HepG2 (cell line): ENCODE results near the gene RAMP3. TPM values are rescaled to one million over a fixed set of nuclear protein-coding genes. Genes with fewer than 3 reads are reported as not detected.

ENCODE experiments used
- ATAC-seq: fragments of 200-7000 bp; cut with Tn5 transposase; 3 replicates; pipeline ENCODE4 v1.9.1; 2020; ENCODE audit warnings: mild to moderate bottlenecking, moderate library complexity
- BruUV-seq: library from RNA; stranded (reverse); fragments of 400-500 nt; replicated peaks from 2 replicates; lab custom pipeline; 2021; lab: Mats Ljungman, UMichigan
- CTCF ChIA-PET: fragments of 300-600 bp; formaldehyde crosslinking; extraction: SDS; loops from one replicate; lab custom pipeline; 2021; ENCODE audit warnings: low total read pairs, inconsistent platforms, low intra/inter-chr PET ratio; lab: Yijun Ruan, JAX
- POLR2A ChIA-PET: fragments of 350-600 bp; sonication (Branson Sonifier 250); formaldehyde crosslinking; loops from one replicate; lab custom pipeline; 2020; ENCODE audit warnings: antibody characterized with exemption, inconsistent platforms; lab: Yijun Ruan, JAX
- DNase-seq: peaks from one replicate; pipeline ENCODE4 v3.0.0-alpha.2; 2015; ENCODE audit warnings: low spot score
- FAIRE-seq: peaks from 3 replicates; lab custom pipeline; 2011; peaks lifted over from hg19 to GRCh38; lab: Jason Lieb, UNC
- H2AFZ ChIP-seq: one replicate; pipeline ENCODE4 v1.6.1; 2011; ENCODE audit warnings: low read length, inconsistent platforms
- H3K27ac ChIP-seq: fragments of 300-600 bp; 3 replicates; pipeline ENCODE4 v1.8.0; 2011; ENCODE audit warnings: mixed run types, mild to moderate bottlenecking, mixed read lengths, low read length, inconsistent platforms; ENCODE audit not compliant: insufficient read depth; ENCODE audit errors: extremely low read length
- H3K27me3 ChIP-seq, 2 experiments: fragments of 200-600 bp in 1 of 2; 2 replicates in 1 of 2; 3 replicates in 1 of 2; pipeline versions ENCODE4 v1.6.0 to v1.8.0; 2011; ENCODE audit warnings: low read length in 2 of 2, mild to moderate bottlenecking in 2 of 2, moderate library complexity in 2 of 2, inconsistent platforms in 1 of 2; ENCODE audit not compliant: insufficient read depth in 2 of 2, control insufficient read depth in 1 of 2
- H3K36me3 ChIP-seq, 2 experiments: fragments of 200-600 bp in 1 of 2; replicated peaks in 1 of 2; 2 replicates in 1 of 2; 3 replicates in 1 of 2; pipeline versions ENCODE4 v1.5.1 to v1.8.0; 2011; ENCODE audit warnings: low read length in 2 of 2, inconsistent platforms in 1 of 2; ENCODE audit not compliant: insufficient read depth in 2 of 2, control insufficient read depth in 1 of 2
- H3K4me1 ChIP-seq: 2 replicates; pipeline ENCODE4 v1.5.1; 2012; ENCODE audit warnings: low read length, inconsistent platforms; ENCODE audit not compliant: insufficient read depth
- H3K4me2 ChIP-seq: 2 replicates; pipeline ENCODE4 v1.6.0; 2011; ENCODE audit warnings: low read depth, low read length, inconsistent platforms
- H3K4me3 ChIP-seq, 3 experiments: fragments of 200-600 bp in 1 of 3; sonication (generic), shearing (Covaris generic) in 1 of 3; replicated peaks in 1 of 3; 2 replicates each; pipeline ENCODE4 v1.5.1; 2011 to 2016; ENCODE audit warnings: low read length in 3 of 3, inconsistent platforms in 2 of 3, low read depth in 2 of 3, mild to moderate bottlenecking in 2 of 3, control low read depth in 1 of 3, mixed read lengths in 1 of 3; ENCODE audit not compliant: insufficient read depth in 1 of 3
- H3K79me2 ChIP-seq: one replicate; pipeline ENCODE4 v1.6.1; 2011; ENCODE audit warnings: low read length, inconsistent platforms; ENCODE audit not compliant: insufficient read depth
- H3K9ac ChIP-seq: 2 replicates; pipeline ENCODE4 v1.6.0; 2011; ENCODE audit warnings: mild to moderate bottlenecking, low read depth, low read length, inconsistent platforms; ENCODE audit not compliant: insufficient read depth
- H3K9me3 ChIP-seq: 2 replicates; pipeline ENCODE4 v1.5.1; 2012; ENCODE audit warnings: mild to moderate bottlenecking, low read length
- H4K20me1 ChIP-seq: 2 replicates; pipeline ENCODE4 v1.6.0; 2011; ENCODE audit warnings: inconsistent platforms, mild to moderate bottlenecking, low read length, moderate library complexity; ENCODE audit not compliant: insufficient read depth
- ARNT2 ChIP-seq: sonication (generic); formaldehyde crosslinking; IDR thresholded peaks from 2 replicates; pipeline ENCODE4 v1.8.0; 2022; ENCODE audit warnings: mild to moderate bottlenecking, low read depth, missing genetic modification reagents, moderate library complexity
- ATF1 ChIP-seq: IDR thresholded peaks from 2 replicates; pipeline ENCODE4 v1.6.1; 2016; ENCODE audit warnings: mild to moderate bottlenecking, control low read depth
- CC2D1A ChIP-seq: sonication (generic); formaldehyde crosslinking; IDR thresholded peaks from 2 replicates; pipeline ENCODE4 v1.8.1; 2023; ENCODE audit warnings: mild to moderate bottlenecking, missing genetic modification reagents
- CEBPG ChIP-seq: IDR thresholded peaks from 2 replicates; pipeline ENCODE4 v1.6.1; 2016
- GATAD1 ChIP-seq: IDR thresholded peaks from 2 replicates; pipeline ENCODE4 v1.6.1; 2016; ENCODE audit warnings: missing genetic modification reagents, missing compliant biosample characterization
- HINFP ChIP-seq: sonication (generic); formaldehyde crosslinking; IDR thresholded peaks from 2 replicates; pipeline ENCODE4 v1.4.0; 2020; ENCODE audit warnings: low read depth, mild to moderate bottlenecking, missing genetic modification reagents
- HNRNPH1 ChIP-seq: fragments of 200-400 bp; formaldehyde crosslinking; optimal IDR thresholded peaks from 2 replicates; pipeline ENCODE3; 2017; ENCODE audit warnings: mild to moderate bottlenecking, low read depth, low read length
- HOXA7 ChIP-seq: sonication (generic); formaldehyde crosslinking; IDR thresholded peaks from 2 replicates; pipeline ENCODE4 v1.8.1; 2022; ENCODE audit warnings: mild to moderate bottlenecking, missing genetic modification reagents, moderate library complexity
- JUND ChIP-seq: sonication (generic); formaldehyde crosslinking; IDR thresholded peaks from 2 replicates; pipeline ENCODE4 v1.8.0; 2022; ENCODE audit warnings: mild to moderate bottlenecking, missing genetic modification reagents
- NFRKB ChIP-seq: fragments of 450-650 bp; IDR thresholded peaks from 2 replicates; pipeline ENCODE4 v1.6.1; 2017
- RNF2 ChIP-seq: fragments of 450-650 bp; conservative IDR thresholded peaks from 2 replicates; pipeline ENCODE4 v1.6.1; 2016; ENCODE audit warnings: low read depth
- SATB2 ChIP-seq: sonication (generic); formaldehyde crosslinking; IDR thresholded peaks from 2 replicates; pipeline ENCODE4 v1.5.0; 2020; ENCODE audit warnings: missing genetic modification reagents
- TCF7 ChIP-seq: sonication (generic); IDR thresholded peaks from 2 replicates; pipeline ENCODE4 v1.6.1; 2016; ENCODE audit warnings: antibody characterized with exemption, low read depth
- ZNF101 ChIP-seq: sonication (generic); formaldehyde crosslinking; IDR thresholded peaks from 2 replicates; pipeline ENCODE4 v1.4.0; 2020; ENCODE audit warnings: mild to moderate bottlenecking, low read depth, missing genetic modification reagents, borderline replicate concordance
- ZNF276 ChIP-seq: sonication (generic); formaldehyde crosslinking; IDR thresholded peaks from 2 replicates; pipeline ENCODE4 v1.4.0; 2020; ENCODE audit warnings: mild to moderate bottlenecking, low read depth, missing genetic modification reagents
- ZNF512 ChIP-seq: sonication (generic); formaldehyde crosslinking; IDR thresholded peaks from 2 replicates; pipeline ENCODE4 v1.4.0; 2020; ENCODE audit warnings: mild to moderate bottlenecking, missing genetic modification reagents
- ZNF574 ChIP-seq: sonication (generic); formaldehyde crosslinking; IDR thresholded peaks from 2 replicates; pipeline ENCODE4 v1.4.0; 2020; ENCODE audit warnings: missing genetic modification reagents
- WGBS: methylation state at CpG from one replicate; pipeline ENCODE4 v1.1.6; 2017; ENCODE audit warnings: low lambda C conversion rate; 5-methylcytosine and 5-hydroxymethylcytosine counted together
- in situ Hi-C: cut with HindIII; loops from 2 replicates; pipeline ENCODE4 v1.10.0; 2017; ENCODE audit warnings: low pct_unique_long_range_greater_than_20kb; ENCODE audit not compliant: extremely low pct_ligation_motif_present
- intact Hi-C: fragments of 100-400 bp; cut with micrococcal nuclease; formaldehyde crosslinking; loops from one replicate; pipeline ENCODE4 v1.10.0; 2022; ENCODE audit not compliant: unreplicated experiment
- polyA plus RNA-seq, 8 experiments: library from polyadenylated mRNA; depleted of rRNA in 3 of 8; stranded (reverse) in 7 of 8; unstranded in 1 of 8; fragments of >200 nt; fragmentation: Illumina TruSeq in 4 of 8; extraction: Trizol in 4 of 8; gene quantifications; 2 replicates each; pipeline versions ENCODE4 v1.2.1 to v1.2.3, GENCODE V29; 2011 to 2016; ENCODE audit warnings: low read depth in 4 of 8, missing spikeins in 1 of 8, mixed read lengths in 1 of 8; ENCODE audit not compliant: insufficient read depth in 1 of 8
- total RNA-seq, 5 experiments: library from RNA; depleted of rRNA; stranded (reverse); fragments of >200 nt; fragmentation: Illumina TruSeq; extraction: Trizol; gene quantifications; 2 replicates each; pipeline ENCODE4 v1.2.3, GENCODE V29; 2016; ENCODE audit warnings: low read depth in 1 of 5

Gene RAMP3
- total and polyA plus RNA-seq, 2 of the 13 experiments (the other 11 are each of a cell fraction or from before 2014, with no cell fraction given) = not detected

GRCh38 chr7:45180084-45180986 lies 22.7 kb downstream of the RAMP3 start:
- DNase-seq (no peak), FAIRE-seq (no peak), ATAC-seq (no peak)
- no peaks in the 10 kb centered on the region for H4K20me1 ChIP-seq
- no peaks in the 10 kb centered on the region for H3K79me2 ChIP-seq
- H3K4me2 ChIP-seq = no peak overlapping the region
- no peaks in the 10 kb centered on the region for H3K9me3 ChIP-seq
- no peaks in the 10 kb centered on the region for H3K4me1 ChIP-seq
- BruUV-seq = no TSS peak
- intact Hi-C loops = no loop called here
- no peaks in the 10 kb centered on the region for H3K36me3 ChIP-seq
- ChIA-PET POLR2A (no interaction called here), CTCF (no interaction called here)
- no peak overlapping the region for H2AFZ ChIP-seq
- H3K27ac ChIP-seq = no peak overlapping the region
- in situ Hi-C loops = no loop called here
- TF ChIP-seq ZNF574 (CRISPR knock-in tag) (no peak), SATB2 (CRISPR knock-in tag) (no peak), GATAD1 (CRISPR knock-in tag) (no peak), NFRKB (no peak), JUND (no peak), TCF7 (no peak), HOXA7 (CRISPR knock-in tag) (no peak), CEBPG (no peak), RNF2 (no peak), HINFP (no peak), ZNF276 (no peak), HNRNPH1 (no peak), ARNT2 (no peak), ZNF512 (no peak), CC2D1A (CRISPR knock-in tag) (no peak), ATF1 (CRISPR knock-in tag) (no peak), ZNF101 (CRISPR knock-in tag) (no peak)
- H3K9ac ChIP-seq = no peak overlapping the region
- peaks cover 7 to 37% of the 10 kb centered on the region in 2 experiments; a peak in 4 of 5 replicates for H3K27me3 ChIP-seq
- no peak overlapping the region for H3K4me3 ChIP-seq
- 0% methylated on average over 2 of the region's 13 CpGs for WGBS
